ENCODE data around the gene ADAM12.
A peak's percentile ranks its signal among the peaks of the same experiment; 100 is the strongest.
"Not testable (repeated sequence)": the region's sequence is repeated elsewhere in the genome, so short reads cannot be mapped to it uniquely, and the experiment has no call there.

The ADAM12 gene

DNA sequence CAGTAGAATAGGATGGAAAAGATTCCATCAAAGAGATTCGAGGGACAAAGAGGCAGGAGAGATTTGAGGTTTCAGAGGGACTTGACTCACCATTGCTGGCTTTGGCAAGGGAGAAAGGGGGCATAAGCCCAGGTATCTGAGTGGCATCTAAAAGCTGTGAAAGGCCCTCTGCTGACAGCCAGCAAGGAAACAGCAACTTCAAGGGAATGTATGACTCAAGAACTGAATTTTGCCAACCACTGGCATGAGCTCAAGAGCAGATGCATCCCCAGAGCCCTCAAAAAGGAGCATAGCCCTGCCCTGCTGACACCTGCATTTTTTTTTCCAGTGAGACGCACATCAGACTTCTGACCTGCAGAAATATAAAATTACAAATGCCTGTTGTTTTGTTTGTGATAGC, 19.6 kb upstream of the ADAM12 start:
- DNase-seq (ENCODE audit: low spot score) (peak; percentile 27), FAIRE-seq (no peak)

DNA sequence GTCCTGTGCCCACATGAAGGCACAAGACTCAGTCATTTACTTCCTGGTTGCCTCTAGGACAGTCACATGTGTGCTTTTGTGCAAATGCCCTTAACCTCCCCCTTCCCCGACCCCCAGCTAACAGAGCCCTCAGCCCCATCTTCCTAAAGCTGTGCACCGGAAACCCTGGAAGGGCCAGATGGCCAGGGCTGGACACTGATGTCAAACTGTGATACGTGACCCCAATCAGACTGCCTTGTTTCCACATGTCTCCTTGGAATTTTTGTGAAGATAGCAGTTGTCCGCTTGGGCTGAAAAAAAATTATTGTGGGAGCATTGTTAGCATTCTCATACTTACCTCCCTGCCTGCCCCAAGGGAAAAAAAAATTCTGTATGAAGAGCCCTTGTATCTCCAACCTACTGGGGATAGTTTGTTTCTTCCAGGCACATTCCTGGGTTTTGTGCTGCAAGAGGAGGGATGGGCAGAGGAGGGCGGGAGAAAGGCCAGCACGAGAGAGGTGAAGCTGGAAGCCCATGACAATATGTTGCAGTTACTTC, 17.0 kb upstream of the ADAM12 start:
- FAIRE-seq (no peak), DNase-seq (ENCODE audit: low spot score) (no peak)

DNA sequence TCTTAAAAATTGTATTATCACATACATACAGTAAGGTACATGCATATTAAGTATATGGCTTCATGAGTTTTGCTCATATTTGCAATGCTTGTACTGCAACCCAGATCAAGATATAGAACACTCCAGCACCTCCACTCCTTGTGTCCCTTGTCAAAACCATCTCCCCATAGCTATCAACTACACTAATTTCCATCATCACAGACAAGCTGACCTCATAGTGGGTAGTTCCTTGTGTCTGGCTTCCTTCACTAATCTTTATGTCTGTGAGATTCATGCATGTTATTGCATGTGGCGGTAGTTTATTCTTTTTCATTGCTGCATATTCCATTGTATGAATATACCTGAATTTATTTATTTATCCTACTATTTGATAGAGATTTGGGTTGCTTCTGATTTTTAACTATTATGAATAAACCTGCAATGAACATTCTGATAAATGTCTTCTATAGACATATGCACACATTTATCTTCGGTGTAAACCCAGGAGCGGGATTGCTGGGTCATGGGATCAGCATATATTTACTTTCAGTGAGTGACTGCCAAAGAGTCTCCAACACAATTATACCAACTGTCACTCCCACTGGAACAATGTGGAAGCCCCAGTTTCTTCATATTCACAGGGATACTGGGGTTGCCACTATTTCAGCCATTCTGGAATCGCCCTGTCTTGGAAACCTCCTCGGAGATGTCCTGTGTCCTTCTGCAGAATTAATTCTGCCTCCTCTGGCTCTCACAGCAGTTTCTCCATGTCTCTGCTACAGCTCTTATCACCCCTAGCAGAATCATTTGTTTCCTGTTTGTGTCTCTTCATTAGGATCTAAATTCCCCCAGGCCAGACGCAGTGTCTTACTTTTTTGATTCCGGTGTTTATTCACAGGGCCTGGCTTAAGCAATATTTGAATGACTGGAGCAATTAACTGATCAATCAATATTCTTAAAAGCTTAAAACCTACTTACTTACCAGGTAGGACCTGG, 14.7 kb upstream of the ADAM12 start:
- DNase-seq (ENCODE audit: low spot score) = no peak
- no peak for FAIRE-seq

DNA sequence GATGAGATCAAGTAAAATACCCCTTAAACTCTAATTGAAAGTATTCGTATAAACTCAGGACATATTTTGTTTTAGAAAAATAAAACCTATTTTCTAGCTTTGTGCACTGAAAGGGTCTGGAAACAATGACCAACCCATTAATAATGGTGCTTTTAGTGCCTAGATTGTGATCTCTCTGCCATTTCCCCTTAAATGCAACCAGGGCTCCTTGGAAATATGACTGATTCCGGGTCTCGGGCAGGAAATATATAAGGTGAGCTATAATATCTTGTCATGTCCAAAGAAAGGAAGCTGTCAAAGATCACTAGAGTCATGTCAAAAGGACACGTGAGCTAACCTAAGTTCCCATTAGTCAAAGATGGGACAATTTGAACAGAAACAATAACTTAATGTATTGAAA, 12.4 kb upstream of the ADAM12 start:
- FAIRE-seq = no peak
- no peak for DNase-seq (ENCODE audit: low spot score)

DNA sequence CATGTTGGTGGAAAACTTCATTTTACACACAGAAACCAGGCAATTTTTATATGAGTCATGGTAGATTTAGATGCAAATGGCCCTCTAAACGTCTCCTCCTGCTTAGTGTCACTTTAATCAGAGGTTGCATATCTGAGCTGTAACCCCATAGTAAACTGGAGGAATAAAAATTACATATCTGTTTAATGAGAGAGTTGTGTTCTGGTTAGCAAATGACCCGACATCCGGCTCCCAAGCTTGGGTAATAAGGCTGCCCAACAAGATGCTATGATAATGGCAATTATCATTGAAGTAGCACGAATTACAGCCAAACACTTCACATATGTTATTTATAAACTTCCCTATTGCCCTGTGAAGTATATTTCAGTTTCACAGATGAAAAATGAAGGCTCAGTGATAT, 10.6 kb upstream of the ADAM12 start:
- no peak for FAIRE-seq
- DNase-seq (ENCODE audit: low spot score) = no peak

DNA sequence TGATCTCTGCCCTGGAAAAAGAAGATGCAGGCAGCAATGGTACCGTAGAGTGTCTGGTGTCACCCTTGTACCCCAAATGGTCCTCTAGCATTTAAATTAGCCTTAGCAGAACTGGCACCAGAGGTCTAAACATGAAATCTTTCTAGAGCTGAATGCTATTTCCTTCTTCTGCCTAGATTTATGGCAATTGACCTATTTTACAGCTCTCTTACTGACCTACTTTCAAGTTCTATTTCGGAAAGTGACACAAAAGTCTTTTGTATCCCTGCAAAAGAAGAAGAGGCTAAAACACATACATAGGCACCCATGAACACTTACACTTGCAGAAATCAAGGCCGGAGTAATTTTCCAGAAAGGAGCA, 10.1 kb upstream of the ADAM12 start:
- DNase-seq (ENCODE audit: low spot score) = no peak
- no peak for FAIRE-seq

DNA sequence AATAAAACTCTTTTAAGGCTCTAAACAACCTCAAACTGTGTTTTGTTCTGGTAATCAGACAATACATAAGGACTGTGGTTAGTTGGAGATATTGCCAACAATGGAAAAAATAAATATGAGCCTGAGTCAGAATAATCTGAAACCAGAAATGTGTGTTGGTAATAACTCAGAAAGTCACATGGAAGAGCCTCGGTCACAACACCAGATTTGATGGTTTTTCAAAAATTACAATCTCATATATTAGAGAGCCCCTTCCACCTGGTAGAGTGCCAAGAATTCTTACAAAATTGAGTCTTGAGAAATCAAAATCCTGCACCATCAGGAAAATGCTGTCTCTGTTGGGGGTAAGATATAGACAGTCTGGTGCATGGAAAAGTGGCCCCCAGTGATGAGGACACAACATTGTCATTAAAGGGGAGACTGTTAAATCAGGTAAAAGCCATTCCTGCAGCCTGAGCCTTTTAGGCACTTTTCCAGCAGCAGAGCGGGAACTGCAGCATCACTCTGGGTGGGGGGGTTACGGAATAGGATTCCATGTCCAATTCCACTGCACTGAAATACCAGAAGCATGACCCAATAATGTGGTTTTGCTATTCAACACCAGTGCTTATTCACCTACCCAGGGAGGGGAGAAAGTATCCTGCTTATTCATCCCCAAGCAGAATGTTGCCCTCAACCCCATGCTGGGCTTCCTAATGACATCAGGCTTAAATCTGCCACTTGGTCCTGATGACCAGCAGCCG, 9.5 kb upstream of the ADAM12 start:
- DNase-seq (ENCODE audit: low spot score) = peak; percentile 84
- FAIRE-seq = peak; percentile 83

DNA sequence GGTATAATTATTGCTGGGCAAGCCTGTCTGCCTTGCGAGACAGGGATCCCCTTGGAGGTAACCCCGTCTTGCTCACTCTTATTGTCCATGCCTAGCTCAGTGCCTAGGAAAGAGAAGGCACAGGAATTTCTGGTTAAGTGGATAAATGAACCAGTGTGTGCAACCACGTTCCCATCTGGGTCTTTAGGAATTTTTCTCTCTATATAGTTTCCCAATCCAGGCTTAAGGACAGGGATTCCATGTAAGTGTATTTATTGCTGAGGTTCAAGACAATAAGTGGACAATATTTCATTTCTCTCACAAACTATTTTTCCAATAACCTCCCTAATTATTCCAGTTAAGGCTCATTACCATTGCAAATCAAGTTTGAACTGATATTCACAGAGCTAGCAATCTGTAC, 8.9 kb upstream of the ADAM12 start:
- DNase-seq (ENCODE audit: low spot score) = no peak
- no peak for FAIRE-seq

DNA sequence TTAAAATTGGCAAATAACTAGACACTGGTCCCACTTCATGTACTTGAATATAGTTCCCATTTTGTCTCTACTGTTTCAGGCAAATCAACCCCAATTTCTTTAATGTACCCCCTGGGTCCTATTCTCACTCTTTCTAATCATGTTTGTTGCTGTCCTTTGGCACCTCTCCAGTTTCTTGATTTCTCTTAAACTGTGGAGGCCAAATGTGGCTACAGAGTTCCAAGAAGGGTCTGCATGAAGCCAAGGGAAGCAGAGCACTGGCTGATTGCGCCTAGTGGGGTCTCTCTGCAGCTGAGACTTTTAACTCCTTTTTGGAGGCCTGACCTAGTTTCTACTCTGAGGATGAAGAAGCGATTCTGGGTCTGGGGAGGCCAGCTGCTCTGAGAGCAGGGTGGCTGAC, 6.7 kb upstream of the ADAM12 start:
- FAIRE-seq (no peak), DNase-seq (ENCODE audit: low spot score) (no peak)

DNA sequence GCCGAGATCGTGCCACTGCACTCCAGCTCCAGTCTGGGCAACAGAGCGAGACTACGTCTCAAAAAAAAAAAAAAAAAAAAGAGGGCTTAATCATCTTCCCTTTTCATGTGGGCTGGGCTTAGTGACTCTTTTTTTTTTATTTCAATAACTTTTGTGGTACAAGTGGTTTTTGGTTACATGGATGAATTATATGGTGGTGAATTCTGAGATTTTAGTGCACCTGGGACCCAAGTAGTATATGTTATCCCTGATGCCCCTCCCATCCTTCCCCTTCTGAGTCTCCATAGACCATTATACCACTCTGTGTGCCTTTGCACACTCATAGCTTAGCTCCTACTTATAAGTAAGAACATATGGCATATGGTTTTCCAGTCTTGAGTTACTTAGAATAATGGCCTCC, 4.8 kb upstream of the ADAM12 start:
- DNase-seq (ENCODE audit: low spot score) (no peak), FAIRE-seq (no peak)

DNA sequence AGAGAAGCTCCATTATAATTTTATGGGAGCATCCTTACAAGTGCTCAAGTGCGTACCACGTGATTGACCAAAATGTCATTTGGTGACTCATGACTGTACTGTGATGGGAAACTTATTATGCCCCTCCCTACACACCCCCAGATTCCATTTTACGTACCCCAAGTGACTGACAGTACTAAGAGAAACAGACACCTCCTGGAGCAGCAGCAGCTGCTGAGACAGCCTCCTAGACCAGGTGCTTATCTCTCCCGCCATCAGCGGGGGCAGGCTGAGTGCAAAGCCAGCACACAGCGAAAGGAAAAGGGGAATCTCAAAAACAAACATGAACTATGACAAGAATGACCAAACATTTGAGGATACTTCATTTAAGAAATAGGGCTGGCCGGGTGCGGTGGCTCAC, 4.2 kb upstream of the ADAM12 start:
- DNase-seq (ENCODE audit: low spot score) = no peak
- FAIRE-seq = no peak

DNA sequence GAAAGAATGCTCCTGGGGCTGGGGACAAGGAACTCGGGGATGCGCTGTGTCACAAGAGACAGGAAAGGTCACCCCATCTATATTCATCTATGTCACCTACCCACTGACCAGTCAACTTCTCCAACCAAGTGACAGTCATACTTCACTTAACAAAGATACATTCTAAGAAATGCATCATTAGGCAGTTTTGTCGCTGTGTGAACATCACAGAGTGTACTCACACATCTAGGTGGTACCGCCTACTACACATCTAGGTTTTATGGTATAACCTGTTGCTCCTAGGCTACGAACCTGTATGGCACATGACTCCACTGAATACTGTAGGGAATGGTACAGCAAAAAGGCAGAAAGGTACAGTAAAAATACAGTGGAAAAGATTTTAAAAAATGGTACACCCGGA, 3.8 kb upstream of the ADAM12 start:
- DNase-seq (ENCODE audit: low spot score) (no peak), FAIRE-seq (no peak)

DNA sequence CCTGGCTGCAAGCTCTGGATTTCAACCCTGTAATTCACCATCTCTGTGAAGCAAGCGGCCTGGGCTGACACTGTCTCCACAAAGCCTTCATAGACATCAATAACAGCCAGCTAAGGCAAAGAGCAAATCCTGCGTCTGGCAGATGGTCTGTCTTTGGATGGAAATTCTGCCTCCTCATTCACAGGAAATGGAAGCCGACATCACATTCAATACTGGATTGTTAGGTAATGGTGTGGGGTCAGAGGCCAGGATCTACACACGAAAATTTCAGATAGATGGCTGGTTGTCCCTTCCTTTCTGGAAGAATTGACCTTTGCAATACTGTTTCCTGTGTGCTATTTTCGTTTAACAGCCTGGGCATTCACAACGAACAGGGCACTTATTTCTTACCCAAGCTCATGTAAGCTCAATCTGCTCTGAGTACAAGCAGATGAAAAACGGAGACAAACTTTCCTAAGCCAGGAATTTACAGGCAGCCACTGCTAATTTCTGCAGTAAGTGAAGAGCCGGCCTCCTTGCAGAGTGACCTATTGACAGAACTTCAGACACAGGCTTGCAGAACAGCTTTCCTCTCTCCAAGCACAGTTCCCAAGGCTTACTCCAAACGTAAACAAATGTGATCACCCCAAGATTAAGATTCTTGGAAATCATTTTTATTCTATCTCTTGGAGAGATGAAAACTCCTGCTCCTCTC, 3.1 kb upstream of the ADAM12 start:
- FAIRE-seq (no peak), DNase-seq (ENCODE audit: low spot score) (no peak)

DNA sequence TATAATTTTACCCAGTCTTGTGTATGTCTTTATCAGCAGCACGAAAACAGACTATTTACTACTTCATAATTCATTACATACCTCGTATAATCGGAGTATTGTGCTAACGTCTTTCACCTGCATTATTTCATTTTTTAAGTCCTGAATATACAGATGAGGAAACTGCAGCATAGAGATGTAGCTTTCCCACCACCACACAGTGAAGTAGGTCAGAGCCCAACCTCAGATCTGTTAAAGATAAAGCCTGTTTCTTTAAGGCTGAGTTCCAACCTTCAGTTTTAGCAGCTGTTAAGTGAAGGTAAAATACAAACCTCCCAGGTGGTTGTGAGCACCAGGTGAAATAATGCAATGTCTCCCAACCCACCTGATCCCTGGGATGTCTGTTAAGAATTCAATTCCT, 2.0 kb upstream of the ADAM12 start:
- FAIRE-seq = peak; percentile 52
- no peak for DNase-seq (ENCODE audit: low spot score)

DNA sequence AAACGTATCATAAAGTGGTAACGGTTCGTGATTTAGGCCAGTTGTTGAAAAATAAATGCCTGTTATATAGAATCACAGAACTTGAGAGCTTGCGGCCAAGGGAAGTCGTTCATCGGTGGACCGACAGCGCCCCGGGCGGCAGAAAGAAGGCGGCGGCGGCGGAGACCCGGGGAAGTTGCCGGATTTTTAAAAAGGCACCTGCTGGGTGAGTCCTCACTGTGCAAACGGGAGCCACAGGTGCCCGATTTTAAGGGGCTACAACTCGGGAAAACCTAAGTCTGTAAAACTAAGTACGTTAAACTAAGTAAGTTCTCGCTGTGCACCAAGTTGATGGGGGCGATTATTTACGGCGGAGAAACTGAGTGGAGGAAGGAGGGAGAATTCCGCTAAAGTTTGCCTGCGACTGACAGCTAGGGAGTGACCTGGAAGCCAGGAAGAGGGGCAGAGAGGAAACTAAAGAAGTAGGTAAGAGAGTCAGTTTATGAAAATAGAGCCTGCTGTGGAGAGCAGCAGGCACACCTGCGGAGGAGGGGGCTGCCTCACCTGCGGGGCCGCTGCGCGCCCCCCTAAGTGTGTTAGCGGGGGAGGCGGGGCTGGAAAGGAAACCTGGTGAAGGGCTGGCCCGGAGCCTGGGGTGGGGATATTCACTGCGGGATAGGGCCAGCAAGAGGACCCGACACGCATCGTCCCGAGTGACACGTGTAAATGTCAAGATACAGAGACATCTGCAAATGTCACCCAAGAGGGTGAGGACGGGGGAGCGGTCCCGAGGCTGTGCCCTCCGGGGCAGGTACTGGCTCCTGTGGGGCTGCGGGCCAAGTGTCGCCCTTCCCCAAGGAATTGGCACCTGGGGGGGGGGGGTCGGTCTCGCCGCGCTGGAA, 996 bp downstream of the ADAM12 start:
- peak; percentile 72 for DNase-seq (ENCODE audit: low spot score)
- no peak for FAIRE-seq

DNA sequence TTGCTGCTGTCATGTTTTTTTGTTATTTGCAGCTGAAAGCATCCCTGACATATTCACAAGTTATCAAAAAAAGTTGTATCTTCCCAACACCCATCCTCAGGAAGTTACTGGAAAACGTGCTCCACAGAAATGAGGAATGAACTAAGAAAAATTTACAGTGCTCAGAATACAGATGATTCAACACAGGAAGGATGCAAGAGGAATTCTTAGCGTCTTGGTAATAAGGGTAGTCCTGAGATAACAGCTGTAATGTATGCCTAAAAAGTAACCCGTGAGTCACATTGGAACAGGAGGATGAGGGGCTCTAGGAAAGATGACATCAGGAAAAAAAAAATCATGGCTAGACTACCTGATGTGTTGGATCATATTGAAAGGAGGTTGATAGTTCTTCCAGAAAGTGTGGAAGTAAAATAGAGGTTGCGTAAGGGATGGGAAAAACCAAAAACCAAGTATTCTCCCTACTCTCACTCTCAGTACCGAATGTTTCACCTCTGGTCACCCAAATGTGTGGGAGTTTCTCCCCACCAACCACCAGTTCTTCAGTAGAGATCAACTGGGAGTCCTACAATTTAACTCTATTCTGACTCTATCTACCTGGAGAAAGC, 3.9 kb downstream of the ADAM12 start:
- no peak for FAIRE-seq

DNA sequence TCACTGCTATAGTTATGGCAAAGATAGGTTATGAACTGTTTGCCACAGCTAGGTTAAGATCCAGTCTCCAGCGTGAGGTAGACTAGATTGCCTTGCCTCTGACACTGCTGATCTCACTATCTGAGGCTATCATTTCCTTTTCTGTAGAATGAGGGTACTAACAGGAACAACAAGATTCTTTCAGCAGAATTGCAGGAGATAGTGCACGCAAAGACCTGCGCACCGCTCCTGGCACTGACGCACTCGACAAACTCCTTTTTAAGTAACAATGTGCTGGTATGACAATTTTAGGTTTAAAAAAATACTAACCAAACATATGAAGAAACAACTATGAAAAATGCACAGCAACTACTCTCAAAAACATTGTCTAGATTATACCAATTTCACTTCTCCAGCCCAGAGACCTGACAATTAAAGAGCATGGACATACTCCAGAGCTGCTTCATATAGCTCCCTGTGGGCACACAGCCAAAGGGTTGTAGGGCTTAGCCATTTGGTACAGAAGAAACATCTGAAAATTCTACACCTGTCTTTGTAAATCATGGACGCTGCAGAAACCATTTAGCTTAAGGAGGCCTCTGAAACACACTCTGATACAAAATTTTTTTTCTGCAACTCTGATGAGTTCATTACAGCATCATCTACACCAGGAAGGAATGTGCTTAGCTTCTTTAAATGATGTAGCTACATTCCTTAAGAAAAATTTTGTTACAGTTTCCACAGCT, 7.8 kb downstream of the ADAM12 start:
- FAIRE-seq = no peak
- no peak for DNase-seq (ENCODE audit: low spot score)

More for the DNA sequence above, 3.9 kb downstream of the ADAM12 start:
- peak; percentile 42 for DNase-seq (ENCODE audit: low spot score)

DNA sequence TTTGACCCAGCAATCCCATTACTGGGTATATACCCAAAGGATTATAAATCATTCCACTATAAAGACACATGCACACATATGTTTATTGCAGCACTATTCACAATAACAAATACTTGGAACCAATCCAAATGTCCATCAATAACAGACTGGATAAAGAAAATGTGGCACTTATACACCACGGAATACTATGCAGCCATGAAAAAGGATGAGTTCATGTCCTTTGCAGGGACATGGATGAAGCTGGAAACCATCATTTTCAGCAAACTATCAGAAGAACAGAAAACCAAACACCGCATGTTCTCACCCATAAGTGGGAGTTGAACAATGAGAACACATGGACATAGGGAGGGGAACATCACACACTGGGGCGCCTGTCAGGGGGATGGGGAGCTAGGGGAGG, 9.1 kb downstream of the ADAM12 start:
- FAIRE-seq; DNase-seq (ENCODE audit: low spot score): not testable (repeated sequence)

DNA sequence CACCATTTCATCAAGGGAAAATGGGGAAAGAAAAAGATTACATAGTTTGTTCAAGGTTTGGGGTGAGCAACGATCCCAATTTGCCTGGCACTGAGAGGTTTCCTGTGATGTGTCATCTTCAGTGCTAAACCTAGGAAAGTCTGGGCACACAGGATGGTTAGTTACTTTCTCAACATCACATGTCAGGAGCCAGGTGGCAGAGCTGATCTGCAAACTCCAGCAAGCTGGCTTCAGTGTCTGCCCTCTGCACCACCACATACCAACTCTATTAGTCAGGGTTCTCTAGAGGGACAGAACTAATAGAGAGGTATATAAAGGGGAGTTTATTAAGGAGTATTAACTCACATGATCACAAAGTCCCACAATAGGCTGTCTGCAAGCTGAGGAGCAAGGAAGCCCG, 11.3 kb downstream of the ADAM12 start:
- DNase-seq (ENCODE audit: low spot score) (peak; percentile 77), FAIRE-seq (peak; percentile 13)

All from urothelium cell line (cell line).